Measurements from ENCODE around the gene PLCG2.
"Not testable (repeated sequence)": the region's sequence is repeated elsewhere in the genome, so short reads cannot be mapped to it uniquely, and the experiment has no call there.

The PLCG2 gene

GRCh38 chr16:81778861-81779535 lies at the start of gene PLCG2:
PLCG2 (plus strand) TSS chr16:81779291; CDS start chr16:81785990, 6,699 bp downstream.
- DNase-seq (ENCODE audit: low read depth), result peak; percentile 69

- DNase-seq (ENCODE audit: low read depth), result no peak
Measured at GRCh38 chr16:81729451-81729850, 49.6 kb upstream of the PLCG2 start.

DNA sequence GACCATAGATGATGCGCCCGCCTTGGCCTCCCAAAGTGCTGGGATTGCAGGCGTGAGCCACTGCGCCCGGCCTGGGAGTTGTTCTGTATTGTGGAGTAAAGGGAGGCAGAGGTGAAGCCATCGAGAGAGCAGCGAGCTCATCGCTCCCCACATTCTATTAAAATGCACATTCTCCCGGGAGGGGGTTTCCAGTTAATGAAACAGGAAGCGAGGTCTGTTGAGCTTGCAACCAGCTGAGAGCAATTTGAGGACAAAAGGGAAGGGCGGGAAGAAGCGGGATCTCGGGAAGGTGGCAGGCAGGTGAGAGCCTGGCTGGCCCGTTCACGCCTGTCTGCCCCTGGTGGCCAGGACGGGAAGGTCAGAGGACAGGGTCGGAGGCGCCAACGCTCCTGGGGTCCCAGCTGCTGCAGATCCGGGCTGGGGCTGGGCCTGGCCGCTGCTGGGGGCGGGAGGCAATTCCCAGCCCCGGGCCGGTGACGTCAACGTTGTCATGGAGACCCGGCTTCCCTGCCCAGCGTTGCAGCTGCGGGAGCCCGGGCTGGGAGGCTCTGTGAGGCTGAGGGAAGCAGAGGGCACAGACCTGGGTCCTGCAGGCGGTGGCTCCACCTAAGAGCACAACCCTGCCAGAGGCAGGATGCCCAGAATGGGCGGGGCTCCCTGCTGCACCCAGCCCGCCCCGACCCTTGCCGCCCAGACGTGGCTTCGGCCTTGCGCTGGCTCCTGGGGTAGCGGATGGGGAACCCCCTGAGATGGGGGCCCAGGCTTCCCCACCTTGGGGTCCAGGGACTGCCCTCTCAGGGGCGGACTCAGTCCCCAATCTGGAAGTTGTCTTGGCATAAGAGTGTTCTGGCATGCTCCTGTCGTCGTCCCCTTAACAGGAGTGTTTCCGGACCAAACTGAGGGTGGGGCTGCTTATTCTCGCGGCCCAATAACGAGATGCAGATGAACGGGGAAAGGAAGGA lies 48.7 kb upstream of the PLCG2 start:
- peak; percentile 38 for DNase-seq (ENCODE audit: low read depth)

DNA sequence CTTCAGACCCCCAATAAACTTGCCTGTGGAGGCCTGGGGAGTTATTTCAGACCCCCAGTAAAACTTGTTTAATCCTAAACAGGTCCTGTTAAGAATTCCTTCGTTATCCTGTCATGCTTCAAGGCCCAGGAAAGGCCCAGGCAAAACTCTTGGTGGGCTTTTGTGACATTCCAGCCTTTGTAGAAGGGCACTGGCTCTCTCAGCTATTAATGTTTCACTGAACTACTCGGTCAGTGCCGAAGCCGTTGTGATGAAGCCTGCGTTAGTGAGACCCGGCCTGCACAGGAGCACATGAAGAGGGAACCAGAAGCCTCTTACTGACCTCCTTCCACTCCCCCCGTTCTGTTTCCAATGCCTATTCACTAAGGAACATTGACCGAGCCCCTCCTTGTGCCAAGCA lies 47.4 kb upstream of the PLCG2 start:
- no peak for DNase-seq (ENCODE audit: low read depth)

DNA sequence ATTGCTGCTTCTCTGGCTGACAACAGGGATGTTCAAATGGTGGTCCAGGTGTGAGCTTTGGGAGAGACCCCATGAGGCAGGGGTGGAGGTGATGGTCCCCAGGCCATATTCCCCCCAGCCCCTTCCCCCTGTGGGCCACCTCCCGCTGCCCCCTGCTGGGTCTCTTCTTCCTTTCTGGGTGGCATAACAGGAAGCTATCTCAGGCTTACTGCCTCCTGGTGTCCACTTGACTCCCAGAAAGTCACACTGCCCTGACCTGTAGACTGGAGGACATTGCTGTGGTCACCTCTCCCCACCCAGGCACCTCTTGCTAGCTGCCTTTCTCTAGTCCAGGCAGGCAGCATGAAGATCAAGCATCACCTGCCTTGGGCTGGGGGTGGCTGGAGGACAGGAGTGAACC lies 46.4 kb upstream of the PLCG2 start:
- DNase-seq (ENCODE audit: low read depth), result no peak

GRCh38 chr16:81733295-81733694 lies 45.8 kb upstream of the PLCG2 start:
- DNase-seq (ENCODE audit: low read depth), result no peak

GRCh38 chr16:81734632-81735434 lies 44.3 kb upstream of the PLCG2 start:
- DNase-seq (ENCODE audit: low read depth), result no peak

GRCh38 chr16:81737885-81738536 lies 41.1 kb upstream of the PLCG2 start:
- DNase-seq (ENCODE audit: low read depth), result peak; percentile 70

GRCh38 chr16:81738783-81739496 lies 40.2 kb upstream of the PLCG2 start:
- DNase-seq (ENCODE audit: low read depth), result no peak

GRCh38 chr16:81739503-81739902 lies 39.6 kb upstream of the PLCG2 start:
- DNase-seq (ENCODE audit: low read depth), result no peak

DNA sequence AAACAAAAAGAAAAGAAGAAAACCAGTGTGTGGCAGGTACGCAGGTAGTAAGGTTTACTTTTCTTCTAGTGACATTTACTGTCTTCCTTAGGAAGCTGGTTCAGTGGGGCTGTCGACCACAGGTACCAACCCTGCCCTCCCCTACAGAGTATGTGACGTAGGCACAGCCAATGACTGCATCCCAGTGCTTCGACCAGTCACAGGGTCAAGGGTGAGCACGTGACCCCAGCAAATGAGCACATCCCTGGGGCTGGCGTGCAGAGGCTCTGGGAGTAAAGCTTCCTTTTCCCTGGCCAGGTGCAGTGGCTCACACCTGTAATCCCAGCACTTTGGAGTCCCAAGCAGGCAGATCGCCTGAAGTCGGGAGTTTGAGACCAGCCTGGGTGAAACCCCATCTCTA lies 38.9 kb upstream of the PLCG2 start:
- DNase-seq (ENCODE audit: low read depth), result no peak

DNA sequence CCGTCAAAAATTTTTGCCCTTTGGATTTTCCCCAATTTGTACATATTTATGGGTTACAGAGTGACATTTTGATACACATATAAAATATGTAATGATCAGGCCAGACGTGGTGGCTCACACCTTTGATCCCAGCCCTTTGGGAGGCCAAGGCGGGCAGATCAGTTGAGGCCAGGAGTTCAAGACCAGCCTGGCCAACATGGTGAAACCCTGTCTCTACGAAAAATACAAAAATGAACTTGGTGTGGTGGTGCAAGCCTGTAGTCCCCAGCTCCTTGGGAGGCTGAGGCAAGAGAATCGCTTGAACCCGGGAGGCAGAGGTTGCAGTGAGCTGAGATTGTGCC lies 37.7 kb upstream of the PLCG2 start:
- DNase-seq (ENCODE audit: low read depth), result not testable (repeated sequence)

DNA sequence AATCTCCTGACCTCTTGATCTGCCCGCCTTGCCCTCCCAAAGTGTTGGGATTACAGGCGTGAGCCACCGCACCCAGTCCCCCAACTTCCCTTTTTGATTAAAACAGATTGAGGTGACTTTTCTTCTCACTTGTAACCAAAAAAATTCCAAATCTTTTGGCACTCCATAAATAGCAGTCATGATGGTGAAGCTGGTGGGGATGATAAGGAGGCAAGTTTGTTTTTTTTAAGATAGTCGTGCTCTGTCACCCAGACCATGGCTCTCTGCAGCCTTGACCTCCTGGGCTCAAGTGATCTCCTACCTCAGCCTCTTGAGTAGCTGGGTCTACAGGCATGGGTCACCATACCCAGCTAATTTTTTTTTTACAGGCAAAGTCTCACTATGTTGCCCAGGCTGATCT lies 34.7 kb upstream of the PLCG2 start:
- DNase-seq (ENCODE audit: low read depth), result no peak

DNA sequence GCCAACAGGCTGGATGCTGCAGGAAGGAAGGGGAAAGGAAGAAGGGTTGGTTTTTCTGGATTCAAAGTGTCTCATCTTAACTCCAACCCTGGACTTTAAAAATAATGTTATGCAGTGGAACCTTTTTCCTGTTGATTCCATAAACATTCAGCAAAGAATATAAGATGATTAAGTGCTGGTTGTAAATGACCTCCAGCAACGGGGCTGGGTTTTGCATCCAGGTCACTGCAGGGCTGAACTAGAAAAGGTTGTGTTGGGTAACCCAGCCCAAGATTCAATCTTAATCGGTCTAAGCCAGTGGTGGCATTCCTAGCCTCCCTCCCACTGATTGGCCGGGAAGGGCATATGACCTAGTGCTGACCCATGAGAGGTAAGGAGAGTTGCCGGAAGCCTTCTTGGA lies 34.2 kb upstream of the PLCG2 start:
- no peak for DNase-seq (ENCODE audit: low read depth)

DNA sequence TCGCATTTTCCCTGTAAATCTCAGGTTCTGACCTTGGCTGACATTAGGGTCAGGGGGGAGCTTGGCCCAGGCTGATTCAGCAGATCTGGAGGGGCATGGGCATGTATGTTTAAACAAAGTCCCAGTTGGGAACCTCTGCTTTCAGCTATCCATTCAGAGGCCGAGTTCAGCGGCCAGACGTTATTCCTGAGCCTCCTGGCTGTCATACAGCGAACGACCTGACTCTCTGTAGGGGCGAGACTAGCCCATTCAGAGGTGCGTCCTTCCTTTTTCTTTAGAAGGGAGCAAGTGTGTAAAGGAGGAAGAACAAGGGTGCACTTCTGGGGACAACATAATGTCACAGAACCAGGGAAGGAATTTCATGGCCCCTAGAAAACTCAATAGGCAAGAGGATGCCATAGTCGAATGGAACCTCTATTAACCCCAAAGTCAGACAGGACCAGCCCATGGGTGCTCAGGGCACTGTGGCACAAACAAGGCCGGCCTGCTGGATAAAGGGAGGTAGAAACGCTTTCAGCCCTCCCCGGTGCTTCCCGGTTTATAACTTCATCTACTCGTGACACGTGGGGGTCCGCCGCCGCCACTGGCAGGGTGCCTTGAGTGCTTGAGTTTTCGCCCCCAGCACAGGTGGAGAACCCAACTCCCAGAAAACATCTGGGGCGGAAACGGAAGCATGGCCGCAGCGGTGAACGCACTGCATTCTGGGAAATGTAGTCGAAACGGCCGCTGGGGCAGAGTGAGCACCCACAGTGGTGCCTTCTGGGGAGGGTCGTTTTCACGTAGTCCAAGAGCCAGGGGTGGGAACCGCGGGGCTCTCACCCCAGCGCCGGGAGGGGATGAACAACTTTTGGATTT lies 33.2 kb upstream of the PLCG2 start:
- DNase-seq (ENCODE audit: low read depth), result peak; percentile 55

DNA sequence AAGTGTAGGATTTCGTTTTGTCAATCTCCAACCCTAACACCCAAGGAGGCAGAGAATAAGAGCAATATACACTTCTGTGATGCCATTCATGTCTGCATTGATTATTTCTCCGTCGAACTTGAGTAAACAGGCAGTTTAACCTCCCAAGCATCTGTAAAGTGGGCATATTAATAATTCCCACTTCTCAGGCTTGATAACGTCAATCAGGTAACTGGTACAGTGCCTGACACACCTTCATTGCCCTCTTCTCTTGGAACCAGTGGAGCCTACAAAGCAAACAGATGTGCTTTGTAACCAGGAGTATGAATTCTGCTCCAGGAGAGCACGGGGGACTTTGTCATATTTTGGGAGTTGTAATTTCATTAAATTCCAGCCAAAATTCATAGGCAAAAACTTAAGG lies 32.5 kb upstream of the PLCG2 start:
- no peak for DNase-seq (ENCODE audit: low read depth)

- no peak for DNase-seq (ENCODE audit: low read depth)
Measured at GRCh38 chr16:81748476-81749198, 30.5 kb upstream of the PLCG2 start.

GRCh38 chr16:81752225-81752875 lies 26.7 kb upstream of the PLCG2 start:
- DNase-seq (ENCODE audit: low read depth), result no peak

GRCh38 chr16:81752876-81753227 lies 26.2 kb upstream of the PLCG2 start:
- DNase-seq (ENCODE audit: low read depth), result no peak

All from stimulated activated CD8-positive, alpha-beta memory T cell treated with anti-CD3 and anti-CD28 coated beads, Interleukin-12 subunit alpha, Interleukin-12 subunit beta, amount 100 ng/mL, for 4 hours (primary cell).